GM08714 (cell line): Measurements from ENCODE around the gene SLX9.

ENCODE experiments used
- H3K4me3 ChIP-seq: fragments of 200-500 bp; sonication (Bioruptor generic); 2 replicates; pipeline ENCODE4 v1.5.1; 2014; ENCODE audit warnings: mild to moderate bottlenecking, low read length, inconsistent platforms
- ZNF274 ChIP-seq: IDR thresholded peaks from 2 replicates; pipeline ENCODE4 v1.6.1; 2012; ENCODE audit warnings: mild to moderate bottlenecking, low read depth, low read length

Gene SLX9

GRCh38 chr21:44948426-44949120, 8.7 kb downstream of the SLX9 start:
- H3K4me3 ChIP-seq = no peak overlapping the region
- TF ChIP-seq ZNF274 = no peak

DNA sequence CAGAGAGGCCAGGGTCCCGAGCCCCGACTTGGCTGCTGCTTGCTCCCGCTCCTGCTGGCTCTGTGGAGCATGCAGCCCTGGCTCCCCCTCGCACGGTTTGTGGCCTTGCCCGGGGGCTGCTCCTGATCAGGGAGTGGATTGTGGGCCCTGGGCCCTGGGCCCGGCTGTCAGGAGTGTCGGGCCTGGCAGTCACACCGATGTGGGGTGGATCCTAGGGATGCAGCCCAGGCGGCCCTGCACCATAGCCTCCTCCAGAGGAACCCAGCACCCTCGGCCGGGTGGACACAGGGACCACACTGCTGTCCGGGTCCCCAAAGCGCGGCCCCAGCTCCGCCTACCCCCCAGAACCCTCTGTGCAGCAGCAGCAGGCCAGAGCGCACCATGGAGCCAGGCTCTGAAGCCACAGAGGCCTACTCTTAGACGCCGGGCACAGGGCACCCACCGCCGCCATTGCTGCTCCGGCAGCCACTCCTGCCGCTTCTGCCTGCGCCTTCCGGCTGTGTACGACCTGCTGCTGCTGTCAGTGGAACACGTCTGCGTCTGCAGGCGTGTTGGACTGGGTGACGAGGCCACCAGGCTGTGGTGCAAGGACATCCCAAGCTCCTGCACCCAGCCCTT, 9.4 kb downstream of the SLX9 start:
- TF ChIP-seq ZNF274 = no peak
- no peak overlapping the region for H3K4me3 ChIP-seq

DNA sequence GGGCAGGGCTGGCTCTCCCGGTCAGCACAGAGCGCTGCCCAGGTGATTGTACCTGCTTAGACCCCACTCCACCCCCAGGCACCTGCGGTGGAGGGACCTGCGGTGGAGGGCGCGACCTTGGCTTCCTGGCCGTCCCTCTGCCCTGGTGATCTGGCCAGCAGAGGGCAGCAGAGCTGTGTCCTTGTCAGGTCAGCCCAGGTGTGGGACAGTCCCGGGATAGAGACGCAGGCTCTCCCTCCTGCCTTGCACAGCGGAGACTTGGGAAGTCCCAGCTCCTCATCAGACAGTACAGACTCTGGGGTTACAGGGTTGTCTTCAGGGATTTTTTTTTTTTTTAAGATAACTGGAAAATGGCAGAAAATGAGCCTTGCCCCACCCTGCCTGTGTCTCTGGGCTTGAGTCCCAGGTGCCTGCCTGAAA, 10.0 kb downstream of the SLX9 start:
- no peak for TF ChIP-seq ZNF274
- H3K4me3 ChIP-seq = no peak overlapping the region

- no peak for TF ChIP-seq ZNF274
- no peak overlapping the region for H3K4me3 ChIP-seq
Measured at GRCh38 chr21:44950351-44950750, 10.5 kb downstream of the SLX9 start.

GRCh38 chr21:44951186-44951915, 11.5 kb downstream of the SLX9 start:
- H3K4me3 ChIP-seq = no peak overlapping the region
- TF ChIP-seq ZNF274 = no peak

GRCh38 chr21:44952116-44952928, 12.5 kb downstream of the SLX9 start:
- TF ChIP-seq ZNF274 = no peak
- H3K4me3 ChIP-seq = no peak overlapping the region

- no peak for TF ChIP-seq ZNF274
- no peak overlapping the region for H3K4me3 ChIP-seq
Measured at GRCh38 chr21:44952929-44953627, 13.2 kb downstream of the SLX9 start.

DNA sequence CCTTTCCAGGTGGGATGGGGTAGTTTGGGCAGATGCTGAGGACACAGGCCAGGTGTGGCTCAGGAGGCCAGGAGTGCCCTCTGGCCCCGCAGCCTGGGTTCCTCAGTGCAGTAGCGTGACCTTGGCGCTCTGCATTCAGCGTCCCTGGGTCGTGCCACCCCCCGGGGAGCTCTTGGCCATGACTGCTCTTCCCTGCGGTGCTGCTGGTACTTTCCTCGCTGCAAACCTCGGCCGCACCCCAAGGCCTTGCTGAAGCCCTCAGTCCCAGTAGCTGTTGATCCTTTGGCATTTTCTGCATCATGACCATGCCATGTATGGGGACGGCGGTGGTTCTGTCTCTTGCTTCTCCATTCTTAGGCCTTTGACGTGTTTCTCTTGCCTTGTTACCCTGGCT, 13.8 kb downstream of the SLX9 start:
- H3K4me3 ChIP-seq = no peak overlapping the region
- no peak for TF ChIP-seq ZNF274

DNA sequence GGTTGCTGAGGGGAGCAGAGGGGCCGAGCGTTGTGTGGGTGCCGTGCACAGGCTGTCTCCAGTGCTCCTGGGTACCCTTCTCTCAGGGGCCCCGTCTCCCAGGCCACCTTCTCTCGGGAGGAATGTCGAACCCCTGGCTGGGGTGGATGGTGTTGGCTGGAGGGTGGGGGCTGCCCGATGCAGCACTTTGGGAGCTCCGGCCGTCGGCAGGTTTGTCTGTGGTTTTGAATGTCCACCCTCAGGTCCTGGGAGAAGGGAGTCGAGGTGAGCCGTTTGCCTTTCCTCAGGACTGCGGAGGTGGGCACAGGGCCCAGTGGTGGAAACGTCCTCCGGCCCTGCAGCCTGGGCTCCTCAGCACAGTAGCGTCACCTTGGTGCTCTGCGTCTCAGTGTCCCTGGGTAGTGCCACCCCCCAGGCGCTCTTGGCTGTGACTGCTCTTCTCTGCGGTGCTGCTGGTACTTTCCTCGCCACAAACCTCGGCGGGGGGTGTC, 14.5 kb downstream of the SLX9 start:
- H3K4me3 ChIP-seq = no peak overlapping the region
- no peak for TF ChIP-seq ZNF274

DNA sequence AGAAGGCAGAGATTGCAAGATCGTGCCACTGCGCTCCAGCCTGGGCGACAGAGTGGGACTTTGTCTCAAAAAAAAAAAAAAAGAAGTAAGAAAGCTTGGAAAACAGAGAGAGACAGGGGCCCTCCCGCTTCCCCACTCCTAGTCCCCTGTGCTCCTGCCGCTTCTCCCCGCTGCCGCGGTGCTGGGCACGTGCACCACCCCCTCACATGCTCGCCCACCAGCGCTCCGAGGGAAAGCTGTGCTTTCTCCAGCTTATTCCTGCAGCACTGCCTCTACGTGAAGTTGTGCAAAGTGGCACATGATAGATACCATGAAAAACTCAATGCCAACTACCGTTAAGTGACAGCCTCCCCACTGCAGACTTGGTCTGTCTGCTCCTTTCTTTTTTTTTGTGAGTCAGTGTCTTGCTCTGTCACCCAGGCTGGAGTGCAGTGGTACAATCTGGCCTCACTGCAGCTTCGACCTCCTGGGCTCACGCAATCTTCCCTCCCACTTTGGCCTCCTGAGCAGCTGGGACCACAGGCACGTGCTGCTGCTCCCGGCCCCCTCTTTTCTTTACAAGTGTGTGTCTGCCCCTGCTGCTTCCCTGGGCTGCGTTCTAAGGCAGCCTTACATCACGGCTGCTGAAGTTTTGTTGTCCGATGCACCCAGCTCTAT, 15.4 kb downstream of the SLX9 start:
- TF ChIP-seq ZNF274 = no peak
- no peak overlapping the region for H3K4me3 ChIP-seq

DNA sequence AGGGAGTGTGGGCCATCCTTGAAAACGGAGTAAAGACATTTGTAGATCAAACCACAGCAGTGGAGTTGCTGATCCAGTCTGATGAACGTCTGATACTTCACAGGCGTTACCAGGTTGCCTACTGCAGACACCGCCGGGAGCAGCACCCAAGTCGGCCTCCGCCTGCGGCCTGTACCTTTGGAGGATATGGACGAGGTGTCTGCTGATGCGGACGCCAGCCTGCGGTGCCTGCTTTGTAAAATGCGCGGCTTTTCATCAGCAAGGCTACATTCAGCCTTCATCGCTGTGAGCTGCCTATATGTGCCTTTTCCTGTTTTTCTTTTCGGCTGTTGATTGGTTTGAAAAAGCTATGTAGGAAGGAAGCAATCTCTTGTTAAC, 16.0 kb downstream of the SLX9 start:
- TF ChIP-seq ZNF274 = no peak
- H3K4me3 ChIP-seq = no peak overlapping the region

- no peak for TF ChIP-seq ZNF274
- H3K4me3 ChIP-seq = no peak overlapping the region
Measured at GRCh38 chr21:44956356-44957046, 16.7 kb downstream of the SLX9 start.
